GM18505 (cell line): ENCODE data around the gene C16orf87.

Source experiments
- ATAC-seq: cut with Tn5 transposase; IDR thresholded peaks from one replicate; pipeline ENCODE4 v1.9.1; 2021; ENCODE audit not compliant: unreplicated experiment
- POLR2A ChIP-seq: IDR thresholded peaks from 4 replicates; pipeline ENCODE4 v1.6.1; 2011; ENCODE audit warnings: borderline replicate concordance; ENCODE audit not compliant: insufficient read depth, insufficient read length; ENCODE audit errors: extremely low read depth

Gene C16orf87

GRCh38 chr16:46853713-46854443 lies 22.9 kb upstream of the C16orf87 start:
- TF ChIP-seq POLR2A: no peak

GRCh38 chr16:46852130-46852529 lies 21.1 kb upstream of the C16orf87 start:
- ATAC-seq: no peak

More at GRCh38 chr16:46853713-46854443, 22.9 kb upstream of the C16orf87 start:
- peak; percentile 48 for ATAC-seq

GRCh38 chr16:46850619-46851555 lies 19.9 kb upstream of the C16orf87 start:
- no peak for ATAC-seq
- no peak for TF ChIP-seq POLR2A

More at GRCh38 chr16:46852130-46852529, 21.1 kb upstream of the C16orf87 start:
- no peak for TF ChIP-seq POLR2A

- no peak for TF ChIP-seq POLR2A
- ATAC-seq: no peak
These were observed 18.1 kb upstream of the C16orf87 start for GRCh38 chr16:46848768-46849764.

GRCh38 chr16:46845952-46846351 lies 15.0 kb upstream of the C16orf87 start:
- no peak for ATAC-seq
- no peak for TF ChIP-seq POLR2A

- no peak for TF ChIP-seq POLR2A
- no peak for ATAC-seq
These were observed 13.8 kb upstream of the C16orf87 start for GRCh38 chr16:46844771-46845170.

GRCh38 chr16:46843898-46844642 lies 13.1 kb upstream of the C16orf87 start:
- TF ChIP-seq POLR2A: no peak
- no peak for ATAC-seq

- TF ChIP-seq POLR2A: no peak
- no peak for ATAC-seq
These were observed 11.4 kb upstream of the C16orf87 start for GRCh38 chr16:46842192-46842895.

GRCh38 chr16:46839986-46840443 lies 9.0 kb upstream of the C16orf87 start:
- no peak for TF ChIP-seq POLR2A
- no peak for ATAC-seq

GRCh38 chr16:46836534-46837530 lies 5.9 kb upstream of the C16orf87 start:
- no peak for ATAC-seq
- TF ChIP-seq POLR2A: no peak
